MM.1S (cell line): ENCODE measurements around the gene HOXC11.

ENCODE experiments used
- DNase-seq: peaks from one replicate; pipeline ENCODE4 v3.0.0-alpha.2; 2015
- H2AFZ ChIP-seq: fragments of 300-600 bp; sonication (generic); 2 replicates; pipeline ENCODE4 v1.6.0; 2016; ENCODE audit warnings: antibody characterized with exemption, low read length
- H3F3A ChIP-seq: fragments of 300-600 bp; sonication (generic); 2 replicates; pipeline ENCODE4 v1.6.1; 2016; ENCODE audit warnings: mild to moderate bottlenecking, antibody characterized with exemption, low read length, moderate library complexity, mixed read lengths; ENCODE audit not compliant: insufficient read depth
- H3K27ac ChIP-seq: fragments of 300-600 bp; sonication (generic); 2 replicates; pipeline ENCODE4 v1.5.1; 2016; ENCODE audit warnings: mild to moderate bottlenecking, low read length
- H3K27me3 ChIP-seq: fragments of 300-600 bp; sonication (generic); replicated peaks from 2 replicates; pipeline ENCODE4 v1.6.0; 2016; ENCODE audit warnings: low read length; ENCODE audit not compliant: insufficient read depth
- H3K36me3 ChIP-seq: fragments of 300-600 bp; sonication (generic); replicated peaks from 2 replicates; pipeline ENCODE4 v1.6.1; 2016; ENCODE audit warnings: mild to moderate bottlenecking, low read length, mixed read lengths; ENCODE audit not compliant: insufficient read depth
- H3K4me1 ChIP-seq: fragments of 300-600 bp; sonication (generic); 2 replicates; pipeline ENCODE4 v1.6.1; 2016; ENCODE audit warnings: low read length, mixed read lengths
- H3K4me2 ChIP-seq: fragments of 300-600 bp; sonication (generic); 2 replicates; pipeline ENCODE4 v1.6.0; 2016; ENCODE audit warnings: low read depth, low read length
- H3K4me3 ChIP-seq: fragments of 300-600 bp; sonication (generic); 2 replicates; pipeline ENCODE4 v1.5.1; 2016; ENCODE audit warnings: low read length, mixed read lengths
- H3K79me2 ChIP-seq: fragments of 300-600 bp; sonication (generic); 2 replicates; pipeline ENCODE4 v1.6.1; 2016; ENCODE audit warnings: mixed run types, low read length, mixed read lengths
- H3K9ac ChIP-seq: fragments of 300-600 bp; sonication (generic); 2 replicates; pipeline ENCODE4 v1.6.1; 2016; ENCODE audit warnings: low read length, mixed read lengths
- H3K9me2 ChIP-seq: fragments of 300-600 bp; sonication (generic); replicated peaks from 2 replicates; pipeline ENCODE4 v1.6.1; 2016; ENCODE audit warnings: mild to moderate bottlenecking, low read length, mixed read lengths; ENCODE audit not compliant: insufficient read depth
- H3K9me3 ChIP-seq: fragments of 300-600 bp; sonication (generic); replicated peaks from 2 replicates; pipeline ENCODE4 v1.6.1; 2016; ENCODE audit warnings: mild to moderate bottlenecking, low read length, mixed read lengths; ENCODE audit not compliant: insufficient read depth
- H4K20me1 ChIP-seq: fragments of 300-600 bp; sonication (generic); 2 replicates; pipeline ENCODE4 v1.6.1; 2016; ENCODE audit warnings: mild to moderate bottlenecking, low read length, moderate library complexity, mixed read lengths; ENCODE audit not compliant: insufficient read depth
- EZH2 ChIP-seq: fragments of 300-600 bp; sonication (generic); optimal IDR thresholded peaks from 2 replicates; pipeline ENCODE3; 2017; ENCODE audit warnings: low read depth, mild to moderate bottlenecking, antibody characterized with exemption, low read length, mixed read lengths
- EZH2phosphoT487 ChIP-seq: fragments of 300-600 bp; sonication (generic); IDR thresholded peaks from 2 replicates; pipeline ENCODE4 v1.6.1; 2018; ENCODE audit warnings: antibody characterized with exemption, low read length
- TF ChIP-seq, protein P1 (sequence below): fragments of 300-600 bp; sonication (generic); IDR thresholded peaks from 2 replicates; pipeline ENCODE4 v1.5.1; 2016; ENCODE audit warnings: antibody characterized with exemption, low read length, mixed read lengths

HOXC11 gene

DNA sequence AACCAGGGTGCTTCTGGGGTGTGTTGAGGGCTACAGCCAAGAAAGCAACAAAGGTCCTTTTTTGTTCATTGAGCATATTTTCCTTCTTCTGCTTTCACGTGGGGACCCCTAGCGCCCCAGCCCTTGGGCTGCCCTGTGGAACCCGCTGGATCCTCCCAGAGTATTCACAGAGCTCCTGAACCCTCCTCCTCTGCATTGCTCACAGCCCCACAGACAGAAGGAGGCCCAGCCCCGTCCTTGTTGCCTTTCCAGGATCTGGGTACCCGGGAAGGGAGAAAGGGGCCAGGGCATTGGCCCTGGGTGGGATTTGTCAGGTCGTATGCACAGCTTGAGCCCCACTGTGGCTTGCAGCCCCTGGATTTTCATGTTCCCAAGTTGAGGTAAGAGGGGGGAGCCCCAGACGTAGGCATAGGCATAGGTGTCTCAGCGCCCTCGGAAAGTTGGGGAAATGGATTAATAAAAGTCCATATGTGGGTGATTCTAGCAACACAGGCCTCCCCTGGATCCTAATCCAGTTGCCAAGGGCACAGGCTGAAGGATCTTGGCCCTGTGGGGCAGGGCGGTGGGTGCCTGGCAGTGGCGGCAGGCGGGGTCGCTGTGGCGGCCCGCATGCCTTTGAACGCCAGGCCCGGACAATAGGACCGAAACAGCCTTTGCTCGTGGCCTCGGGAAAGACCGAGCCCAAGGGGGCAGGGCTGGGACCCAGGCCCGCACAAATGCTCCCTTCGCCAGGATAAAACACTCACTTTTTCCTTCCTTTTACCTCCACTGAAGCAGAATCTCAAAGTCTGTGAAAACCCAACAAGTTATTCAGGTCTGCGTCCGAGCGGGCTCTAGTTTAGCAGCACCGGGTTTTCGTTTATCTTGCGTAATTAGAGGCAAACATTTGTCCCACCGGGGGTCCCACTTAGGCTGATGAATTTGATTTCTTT is 9.0 kb downstream of the HOXC11 start:
- Histone ChIP-seq H3K9me3 (no peaks in the 10 kb centered on the region), H3K4me3 (no peak overlapping the region), H2AFZ (no peak overlapping the region), H3K27ac (no peak overlapping the region), H3K4me2 (no peak overlapping the region), H3K27me3 (peaks cover 96% of the 10 kb centered on the region), H3K36me3 (no peaks in the 10 kb centered on the region), H3K79me2 (no peaks in the 10 kb centered on the region), H3F3A (no peaks in the 10 kb centered on the region), H3K9me2 (no peaks in the 10 kb centered on the region), H3K9ac (no peak overlapping the region), H3K4me1 (peaks cover 5% of the 10 kb centered on the region; the same call in 1 of the 2 replicates), H4K20me1 (no peaks in the 10 kb centered on the region; the same call in 1 of the 2 replicates)
- TF ChIP-seq EZH2 (no peak), EZH2phosphoT487 (no peak)
- TF ChIP-seq, protein P1, sequence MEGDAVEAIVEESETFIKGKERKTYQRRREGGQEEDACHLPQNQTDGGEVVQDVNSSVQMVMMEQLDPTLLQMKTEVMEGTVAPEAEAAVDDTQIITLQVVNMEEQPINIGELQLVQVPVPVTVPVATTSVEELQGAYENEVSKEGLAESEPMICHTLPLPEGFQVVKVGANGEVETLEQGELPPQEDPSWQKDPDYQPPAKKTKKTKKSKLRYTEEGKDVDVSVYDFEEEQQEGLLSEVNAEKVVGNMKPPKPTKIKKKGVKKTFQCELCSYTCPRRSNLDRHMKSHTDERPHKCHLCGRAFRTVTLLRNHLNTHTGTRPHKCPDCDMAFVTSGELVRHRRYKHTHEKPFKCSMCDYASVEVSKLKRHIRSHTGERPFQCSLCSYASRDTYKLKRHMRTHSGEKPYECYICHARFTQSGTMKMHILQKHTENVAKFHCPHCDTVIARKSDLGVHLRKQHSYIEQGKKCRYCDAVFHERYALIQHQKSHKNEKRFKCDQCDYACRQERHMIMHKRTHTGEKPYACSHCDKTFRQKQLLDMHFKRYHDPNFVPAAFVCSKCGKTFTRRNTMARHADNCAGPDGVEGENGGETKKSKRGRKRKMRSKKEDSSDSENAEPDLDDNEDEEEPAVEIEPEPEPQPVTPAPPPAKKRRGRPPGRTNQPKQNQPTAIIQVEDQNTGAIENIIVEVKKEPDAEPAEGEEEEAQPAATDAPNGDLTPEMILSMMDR, result no peak
- no peak for DNase-seq

DNA sequence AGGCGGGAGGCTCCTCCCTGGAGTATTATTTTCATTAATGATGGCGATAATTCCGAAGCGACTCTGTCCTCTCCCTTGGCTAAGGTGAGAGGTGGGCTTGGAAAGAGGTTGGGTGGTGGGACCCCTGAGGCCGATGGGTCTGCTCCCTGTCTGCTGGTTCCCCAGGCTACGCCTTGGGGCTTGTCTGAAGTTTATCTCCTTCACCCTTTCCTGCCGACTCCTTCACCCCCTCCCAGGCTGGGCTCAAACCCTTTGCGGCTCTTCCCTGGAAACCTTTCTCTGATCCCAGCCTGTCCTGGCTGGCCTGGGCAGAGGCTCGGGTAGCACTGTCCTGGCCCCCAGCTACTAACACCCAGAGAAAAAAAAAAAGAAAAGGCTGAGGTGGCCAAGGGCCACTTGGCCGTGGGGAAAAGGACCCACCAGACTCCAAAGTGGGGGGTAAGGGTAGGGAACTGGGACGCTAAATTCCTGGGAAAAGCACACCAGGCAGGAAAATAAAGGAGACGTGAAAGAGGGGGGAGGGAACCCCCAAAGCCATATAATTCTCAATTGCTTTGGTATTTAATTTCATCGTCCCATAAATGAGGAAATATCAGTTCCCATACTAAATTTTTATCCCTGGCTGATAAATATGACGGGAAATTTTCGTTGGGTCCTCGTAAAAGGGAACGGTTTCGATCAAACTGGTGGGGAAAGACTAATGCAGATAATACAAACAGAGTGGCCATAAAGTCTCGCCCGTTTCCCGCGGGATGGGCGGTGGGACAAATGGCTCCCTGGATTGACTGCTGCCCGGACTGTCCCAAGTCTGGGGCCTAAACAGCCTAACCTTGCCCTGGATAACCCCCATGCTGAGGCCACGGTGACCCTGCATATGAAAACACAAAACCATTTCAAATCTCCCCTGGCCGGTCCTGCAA is 10.0 kb downstream of the HOXC11 start:
- peaks cover 3% of the 10 kb centered on the region; the same call in 1 of the 2 replicates for H3K4me1 ChIP-seq
- no peak overlapping the region for H3K4me2 ChIP-seq
- no peaks in the 10 kb centered on the region for H3K36me3 ChIP-seq
- H3F3A ChIP-seq, result no peaks in the 10 kb centered on the region
- TF ChIP-seq EZH2phosphoT487, result no peak; the same call in 1 of the 2 replicates
- peak; percentile 85 for TF ChIP-seq EZH2
- no peaks in the 10 kb centered on the region for H3K9me2 ChIP-seq
- H3K27ac ChIP-seq, result no peak overlapping the region
- H4K20me1 ChIP-seq, result no peaks in the 10 kb centered on the region; the same call in 1 of the 2 replicates
- no peaks in the 10 kb centered on the region for H3K9me3 ChIP-seq
- no peak for DNase-seq
- no peak overlapping the region for H3K9ac ChIP-seq
- no peak overlapping the region for H3K4me3 ChIP-seq
- H3K79me2 ChIP-seq, result no peaks in the 10 kb centered on the region
- H2AFZ ChIP-seq, result no peak overlapping the region
- H3K27me3 ChIP-seq, result peaks cover 96% of the 10 kb centered on the region

DNA sequence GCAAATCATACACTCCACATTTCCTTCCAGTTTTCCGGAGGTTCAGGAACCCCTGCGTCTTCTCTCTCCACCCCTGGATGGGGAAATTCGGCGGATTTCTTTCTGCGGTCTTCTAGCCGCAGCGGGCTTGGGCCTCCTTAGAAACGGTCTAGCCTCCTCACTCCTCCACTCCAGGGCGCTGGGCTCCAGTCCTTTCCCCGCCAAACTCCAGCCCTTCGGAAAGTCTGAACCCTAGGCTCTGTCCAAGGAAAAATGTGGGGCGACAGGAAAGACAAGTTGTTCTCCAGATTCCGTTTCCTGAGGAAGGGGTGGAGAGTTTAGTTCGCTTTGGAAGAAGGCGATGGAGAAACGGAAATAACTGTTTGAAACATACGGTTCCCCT is 10.6 kb downstream of the HOXC11 start:
- TF ChIP-seq EZH2phosphoT487 (0 out of 2 replicates have a peak, but pooled peaks have one; percentile 27), EZH2 (peak; percentile 71)
- TF ChIP-seq, protein P1, result no peak
- Histone ChIP-seq H3K79me2 (no peaks in the 10 kb centered on the region), H3K9ac (no peak overlapping the region), H3K4me3 (no peak overlapping the region), H3K4me1 (peaks cover 3% of the 10 kb centered on the region; the same call in 1 of the 2 replicates), H3K9me3 (no peaks in the 10 kb centered on the region), H3F3A (no peaks in the 10 kb centered on the region), H3K27ac (no peak overlapping the region), H3K4me2 (no peak overlapping the region), H3K9me2 (no peaks in the 10 kb centered on the region), H4K20me1 (no peaks in the 10 kb centered on the region; the same call in 1 of the 2 replicates), H3K36me3 (no peaks in the 10 kb centered on the region), H3K27me3 (peaks cover 97% of the 10 kb centered on the region), H2AFZ (no peak overlapping the region)
- no peak for DNase-seq
